Natural killer cell treated with Interleukin-12 subunit alpha and Interleukin-12 subunit beta and Interleukin-15 and Interleukin-18, amount 100 ng/mL, for 72 hours (primary cell): ENCODE results near the gene CYSTM1. TPM values are rescaled to one million over a fixed set of nuclear protein-coding genes. Genes with fewer than 3 reads are reported as not detected.

Source experiments
- ATAC-seq, 2 donors: fragments of 150-1000 bp; cut with Tn5 transposase in 1 of 2; sonication (Bioruptor Pico), chemical (Tn5 transposase) in 1 of 2; 2 replicates each; pipeline ENCODE4 v1.10.0; 2021
- DNase-seq: peaks from one replicate; pipeline ENCODE4 v3.0.0; 2022; ENCODE audit warnings: low spot score
- H3K27ac Mint-ChIP-seq, 2 donors: 1 replicate in 1 of 2; 2 replicates in 1 of 2; pipeline ENCODE4 v1.8.0; 2022; ENCODE audit warnings: mixed read lengths in 2 of 2, mild to moderate bottlenecking in 1 of 2, moderate library complexity in 1 of 2
- H3K27me3 Mint-ChIP-seq, 2 donors: 1 replicate in 1 of 2; 2 replicates in 1 of 2; pipeline ENCODE4 v1.8.0; 2022; ENCODE audit warnings: mixed read lengths in 2 of 2
- H3K36me3 Mint-ChIP-seq: one replicate; pipeline ENCODE4 v1.8.0; 2022; ENCODE audit warnings: mixed read lengths
- H3K4me1 Mint-ChIP-seq, 2 donors: 1 replicate in 1 of 2; 2 replicates in 1 of 2; pipeline ENCODE4 v1.8.0; 2022; ENCODE audit warnings: low read depth in 2 of 2, mixed read lengths in 2 of 2, mild to moderate bottlenecking in 1 of 2
- H3K4me3 Mint-ChIP-seq: one replicate; pipeline ENCODE4 v1.8.0; 2022; ENCODE audit warnings: mixed read lengths
- H3K9me3 Mint-ChIP-seq: 2 replicates; pipeline ENCODE4 v1.8.0; 2022; ENCODE audit warnings: mixed read lengths
- total RNA-seq, 2 donors: library from RNA; stranded (reverse); gene quantifications; one replicate each; pipeline ENCODE4 v1.2.3, GENCODE V29; 2022

The CYSTM1 gene
- total RNA-seq, 2 donors from 2014 or later: 11.7 to 14.8 TPM

GRCh38 chr5:140215276-140215675, 40.3 kb downstream of the CYSTM1 start:
- no peaks in the 10 kb centered on the region for H3K36me3 Mint-ChIP-seq
- peaks cover 20% of the 10 kb centered on the region in 2 donors for H3K4me1 Mint-ChIP-seq
- no peak for DNase-seq
- peaks cover 0 to 5% of the 10 kb centered on the region in 2 donors for H3K27me3 Mint-ChIP-seq
- ATAC-seq: no peak
- H3K9me3 Mint-ChIP-seq: no peaks in the 10 kb centered on the region
- H3K27ac Mint-ChIP-seq: no peak overlapping the region
- no peak overlapping the region for H3K4me3 Mint-ChIP-seq

GRCh38 chr5:140216478-140217074, 41.6 kb downstream of the CYSTM1 start:
- no peaks in the 10 kb centered on the region for H3K36me3 Mint-ChIP-seq
- no peak overlapping the region for H3K4me3 Mint-ChIP-seq
- DNase-seq (no peak), ATAC-seq (no peak)
- peaks cover 20 to 24% of the 10 kb centered on the region in 2 donors for H3K4me1 Mint-ChIP-seq
- no peak overlapping the region for H3K27ac Mint-ChIP-seq
- H3K9me3 Mint-ChIP-seq: no peaks in the 10 kb centered on the region
- peaks cover 0 to 8% of the 10 kb centered on the region in 2 donors for H3K27me3 Mint-ChIP-seq

GRCh38 chr5:140217299-140218026, 42.5 kb downstream of the CYSTM1 start:
- Mint-ChIP-seq H3K36me3 (no peaks in the 10 kb centered on the region), H3K27ac (no peak overlapping the region), H3K9me3 (no peaks in the 10 kb centered on the region), H3K4me1 (peaks cover 20 to 24% of the 10 kb centered on the region in 2 donors), H3K27me3 (peaks cover 0 to 8% of the 10 kb centered on the region in 2 donors), H3K4me3 (no peak overlapping the region)
- no peak for DNase-seq
- no peak for ATAC-seq

- ATAC-seq: no peak
- Mint-ChIP-seq H3K4me3 (no peak overlapping the region), H3K27ac (no peak overlapping the region)
Measured at GRCh38 chr5:140219068-140219991, 44.3 kb downstream of the CYSTM1 start.

GRCh38 chr5:140220032-140220697, 45.2 kb downstream of the CYSTM1 start:
- H3K27ac Mint-ChIP-seq: no peak overlapping the region
- H3K4me3 Mint-ChIP-seq: no peak overlapping the region
- H3K9me3 Mint-ChIP-seq: no peaks in the 10 kb centered on the region
- DNase-seq (no peak), ATAC-seq (no peak)
- peaks cover 5 to 14% of the 10 kb centered on the region in 2 donors for H3K4me1 Mint-ChIP-seq
- peaks cover 0 to 12% of the 10 kb centered on the region in 2 donors for H3K27me3 Mint-ChIP-seq
- H3K36me3 Mint-ChIP-seq: no peaks in the 10 kb centered on the region

More at GRCh38 chr5:140219068-140219991, 44.3 kb downstream of the CYSTM1 start:
- Mint-ChIP-seq H3K4me1 (peaks cover 13 to 22% of the 10 kb centered on the region in 2 donors), H3K27me3 (peaks cover 0 to 12% of the 10 kb centered on the region in 2 donors), H3K36me3 (no peaks in the 10 kb centered on the region), H3K9me3 (no peaks in the 10 kb centered on the region)
- DNase-seq: no peak

- no peaks in the 10 kb centered on the region for H3K36me3 Mint-ChIP-seq
- no peaks in the 10 kb centered on the region for H3K9me3 Mint-ChIP-seq
- peaks cover 2 to 10% of the 10 kb centered on the region in 2 donors for H3K4me1 Mint-ChIP-seq
- no peak overlapping the region for H3K4me3 Mint-ChIP-seq
- H3K27ac Mint-ChIP-seq: no peak overlapping the region
- DNase-seq (no peak), ATAC-seq (no peak)
- H3K27me3 Mint-ChIP-seq: peaks cover 0 to 9% of the 10 kb centered on the region in 2 donors
Measured at GRCh38 chr5:140220698-140221064, 45.7 kb downstream of the CYSTM1 start.

GRCh38 chr5:140221697-140222223, 46.8 kb downstream of the CYSTM1 start:
- Mint-ChIP-seq H3K27me3 (peaks cover 0 to 11% of the 10 kb centered on the region in 2 donors), H3K9me3 (no peaks in the 10 kb centered on the region), H3K4me3 (no peak overlapping the region), H3K4me1 (peaks cover 2 to 9% of the 10 kb centered on the region in 2 donors), H3K36me3 (no peaks in the 10 kb centered on the region), H3K27ac (no peak overlapping the region)
- DNase-seq (no peak), ATAC-seq (no peak)

GRCh38 chr5:140222416-140222815, 47.4 kb downstream of the CYSTM1 start:
- H3K4me3 Mint-ChIP-seq: no peak overlapping the region
- H3K27me3 Mint-ChIP-seq: peaks cover 0 to 11% of the 10 kb centered on the region in 2 donors
- H3K36me3 Mint-ChIP-seq: no peaks in the 10 kb centered on the region
- no peak for ATAC-seq
- DNase-seq: no peak
- peaks cover 2 to 9% of the 10 kb centered on the region in 2 donors for H3K4me1 Mint-ChIP-seq
- no peaks in the 10 kb centered on the region for H3K9me3 Mint-ChIP-seq
- no peak overlapping the region for H3K27ac Mint-ChIP-seq

GRCh38 chr5:140223567-140223966, 48.6 kb downstream of the CYSTM1 start:
- DNase-seq: no peak
- Mint-ChIP-seq H3K9me3 (no peaks in the 10 kb centered on the region), H3K27ac (no peak overlapping the region), H3K4me1 (peaks cover 2 to 9% of the 10 kb centered on the region in 2 donors), H3K27me3 (peaks cover 0 to 11% of the 10 kb centered on the region in 2 donors), H3K36me3 (no peaks in the 10 kb centered on the region), H3K4me3 (no peak overlapping the region)
- ATAC-seq: no peak

- no peak for ATAC-seq
- Mint-ChIP-seq H3K4me3 (no peak overlapping the region), H3K27me3 (peaks cover 0 to 9% of the 10 kb centered on the region in 2 donors), H3K27ac (no peak overlapping the region), H3K4me1 (peaks cover 5 to 9% of the 10 kb centered on the region in 2 donors), H3K36me3 (no peaks in the 10 kb centered on the region), H3K9me3 (no peaks in the 10 kb centered on the region)
- DNase-seq: no peak
Measured at GRCh38 chr5:140224658-140225057, 49.7 kb downstream of the CYSTM1 start.

- Mint-ChIP-seq H3K4me3 (no peak overlapping the region), H3K36me3 (no peaks in the 10 kb centered on the region), H3K27ac (no peak overlapping the region), H3K4me1 (peaks cover 3% of the 10 kb centered on the region in 2 donors), H3K9me3 (no peaks in the 10 kb centered on the region), H3K27me3 (peaks cover 0 to 9% of the 10 kb centered on the region in 2 donors)
- DNase-seq (no peak), ATAC-seq (no peak)
Measured at GRCh38 chr5:140225396-140225795, 50.4 kb downstream of the CYSTM1 start.

GRCh38 chr5:140227046-140227445, 52.1 kb downstream of the CYSTM1 start:
- ATAC-seq (no peak), DNase-seq (no peak)
- no peaks in the 10 kb centered on the region for H3K36me3 Mint-ChIP-seq
- peaks cover 6 to 13% of the 10 kb centered on the region in 2 donors for H3K27me3 Mint-ChIP-seq
- no peak overlapping the region for H3K27ac Mint-ChIP-seq
- H3K9me3 Mint-ChIP-seq: no peaks in the 10 kb centered on the region
- H3K4me1 Mint-ChIP-seq: peaks cover 0 to 3% of the 10 kb centered on the region in 2 donors
- H3K4me3 Mint-ChIP-seq: no peak overlapping the region

- Mint-ChIP-seq H3K4me1 (peaks cover 0 to 3% of the 10 kb centered on the region in 2 donors), H3K27ac (no peak overlapping the region), H3K27me3 (peaks cover 11 to 15% of the 10 kb centered on the region in 2 donors), H3K4me3 (no peak overlapping the region), H3K9me3 (no peaks in the 10 kb centered on the region), H3K36me3 (no peaks in the 10 kb centered on the region)
- DNase-seq (no peak), ATAC-seq (no peak)
Measured at GRCh38 chr5:140228364-140228837, 53.4 kb downstream of the CYSTM1 start.
